ENCODE measurements around the gene ZNF98.

The ZNF98 gene

GRCh38 chr19:22421797-22422196 lies 349 bp downstream of the ZNF98 start:
- no peaks in the 10 kb centered on the region for H4K20me1 ChIP-seq (ENCODE audit: low read depth, low read length)
- H3K9me2 ChIP-seq (replicated peaks; ENCODE audit: insufficient read depth, low read length) = no peaks in the 10 kb centered on the region
- no peaks in the 10 kb centered on the region for H3K36me3 ChIP-seq (ENCODE audit: low read length)
- no peak overlapping the region for H3K4me2 ChIP-seq (ENCODE audit: low read depth, low read length, poor library complexity, severe bottlenecking)
- H3F3A ChIP-seq (ENCODE audit: insufficient read depth) = no peaks in the 10 kb centered on the region
- H3K9me3 ChIP-seq (ENCODE audit: insufficient read depth, low read length) = no peaks in the 10 kb centered on the region
- H3K9ac ChIP-seq (ENCODE audit: low read length) = no peak overlapping the region
- no peak overlapping the region for H3K27ac ChIP-seq (ENCODE audit: low read depth, low read length)
- H3K79me2 ChIP-seq (ENCODE audit: insufficient read depth, low read length) = no peaks in the 10 kb centered on the region
- no peak overlapping the region for H2AFZ ChIP-seq (ENCODE audit: low read depth, low read length, severe bottlenecking)
- TF ChIP-seq, protein P1, sequence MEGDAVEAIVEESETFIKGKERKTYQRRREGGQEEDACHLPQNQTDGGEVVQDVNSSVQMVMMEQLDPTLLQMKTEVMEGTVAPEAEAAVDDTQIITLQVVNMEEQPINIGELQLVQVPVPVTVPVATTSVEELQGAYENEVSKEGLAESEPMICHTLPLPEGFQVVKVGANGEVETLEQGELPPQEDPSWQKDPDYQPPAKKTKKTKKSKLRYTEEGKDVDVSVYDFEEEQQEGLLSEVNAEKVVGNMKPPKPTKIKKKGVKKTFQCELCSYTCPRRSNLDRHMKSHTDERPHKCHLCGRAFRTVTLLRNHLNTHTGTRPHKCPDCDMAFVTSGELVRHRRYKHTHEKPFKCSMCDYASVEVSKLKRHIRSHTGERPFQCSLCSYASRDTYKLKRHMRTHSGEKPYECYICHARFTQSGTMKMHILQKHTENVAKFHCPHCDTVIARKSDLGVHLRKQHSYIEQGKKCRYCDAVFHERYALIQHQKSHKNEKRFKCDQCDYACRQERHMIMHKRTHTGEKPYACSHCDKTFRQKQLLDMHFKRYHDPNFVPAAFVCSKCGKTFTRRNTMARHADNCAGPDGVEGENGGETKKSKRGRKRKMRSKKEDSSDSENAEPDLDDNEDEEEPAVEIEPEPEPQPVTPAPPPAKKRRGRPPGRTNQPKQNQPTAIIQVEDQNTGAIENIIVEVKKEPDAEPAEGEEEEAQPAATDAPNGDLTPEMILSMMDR (IDR thresholded peaks at IDR 0.05; ENCODE audit: insufficient read depth, low read length, poor library complexity, severe bottlenecking) = no peak
- TF ChIP-seq EZH2phosphoT487 (conservative IDR thresholded peaks at IDR 0.05; ENCODE audit: low read length) = no peak
- H3K27me3 ChIP-seq (ENCODE audit: low read length) = no peaks in the 10 kb centered on the region
- no peak overlapping the region for H3K4me3 ChIP-seq (ENCODE audit: insufficient read depth, low read length, poor library complexity, severe bottlenecking)

- H3K4me3 ChIP-seq (ENCODE audit: insufficient read depth, low read length, poor library complexity, severe bottlenecking) = no peak overlapping the region
- no peaks in the 10 kb centered on the region for H3K79me2 ChIP-seq (ENCODE audit: insufficient read depth, low read length)
- H2AFZ ChIP-seq (ENCODE audit: low read depth, low read length, severe bottlenecking) = no peak overlapping the region
- no peaks in the 10 kb centered on the region for H3K9me3 ChIP-seq (ENCODE audit: insufficient read depth, low read length)
- no peaks in the 10 kb centered on the region for H3F3A ChIP-seq (ENCODE audit: insufficient read depth)
- H3K27ac ChIP-seq (ENCODE audit: low read depth, low read length) = no peak overlapping the region
- H3K9ac ChIP-seq (ENCODE audit: low read length) = no peak overlapping the region
- H3K27me3 ChIP-seq (ENCODE audit: low read length) = no peaks in the 10 kb centered on the region
- H3K4me2 ChIP-seq (ENCODE audit: low read depth, low read length, poor library complexity, severe bottlenecking) = no peak overlapping the region
- H4K20me1 ChIP-seq (ENCODE audit: low read depth, low read length) = no peaks in the 10 kb centered on the region
- H3K9me2 ChIP-seq (replicated peaks; ENCODE audit: insufficient read depth, low read length) = no peaks in the 10 kb centered on the region
- TF ChIP-seq, protein P1 (IDR thresholded peaks at IDR 0.05; ENCODE audit: insufficient read depth, low read length, poor library complexity, severe bottlenecking) = no peak
- no peak for TF ChIP-seq EZH2phosphoT487 (conservative IDR thresholded peaks at IDR 0.05; ENCODE audit: low read length)
- no peaks in the 10 kb centered on the region for H3K36me3 ChIP-seq (ENCODE audit: low read length)
Measured at GRCh38 chr19:22354665-22355064, 67.5 kb downstream of the ZNF98 start.

Data from SU-DHL-6 (cell line).